MM.1S (cell line): Measurements from ENCODE around the gene SPNS2.
A peak's percentile ranks its signal among the peaks of the same experiment; 100 is the strongest.

ENCODE experiments used
- DNase-seq: peaks from one replicate; pipeline ENCODE4 v3.0.0-alpha.2; 2015
- H2AFZ ChIP-seq: fragments of 300-600 bp; sonication (generic); 2 replicates; pipeline ENCODE4 v1.6.0; 2016; ENCODE audit warnings: antibody characterized with exemption, low read length
- H3F3A ChIP-seq: fragments of 300-600 bp; sonication (generic); 2 replicates; pipeline ENCODE4 v1.6.1; 2016; ENCODE audit warnings: mild to moderate bottlenecking, antibody characterized with exemption, low read length, moderate library complexity, mixed read lengths; ENCODE audit not compliant: insufficient read depth
- H3K27ac ChIP-seq: fragments of 300-600 bp; sonication (generic); 2 replicates; pipeline ENCODE4 v1.5.1; 2016; ENCODE audit warnings: mild to moderate bottlenecking, low read length
- H3K27me3 ChIP-seq: fragments of 300-600 bp; sonication (generic); replicated peaks from 2 replicates; pipeline ENCODE4 v1.6.0; 2016; ENCODE audit warnings: low read length; ENCODE audit not compliant: insufficient read depth
- H3K36me3 ChIP-seq: fragments of 300-600 bp; sonication (generic); replicated peaks from 2 replicates; pipeline ENCODE4 v1.6.1; 2016; ENCODE audit warnings: mild to moderate bottlenecking, low read length, mixed read lengths; ENCODE audit not compliant: insufficient read depth
- H3K4me1 ChIP-seq: fragments of 300-600 bp; sonication (generic); 2 replicates; pipeline ENCODE4 v1.6.1; 2016; ENCODE audit warnings: low read length, mixed read lengths
- H3K4me2 ChIP-seq: fragments of 300-600 bp; sonication (generic); 2 replicates; pipeline ENCODE4 v1.6.0; 2016; ENCODE audit warnings: low read depth, low read length
- H3K4me3 ChIP-seq: fragments of 300-600 bp; sonication (generic); 2 replicates; pipeline ENCODE4 v1.5.1; 2016; ENCODE audit warnings: low read length, mixed read lengths
- H3K79me2 ChIP-seq: fragments of 300-600 bp; sonication (generic); 2 replicates; pipeline ENCODE4 v1.6.1; 2016; ENCODE audit warnings: mixed run types, low read length, mixed read lengths
- H3K9ac ChIP-seq: fragments of 300-600 bp; sonication (generic); 2 replicates; pipeline ENCODE4 v1.6.1; 2016; ENCODE audit warnings: low read length, mixed read lengths
- H3K9me2 ChIP-seq: fragments of 300-600 bp; sonication (generic); replicated peaks from 2 replicates; pipeline ENCODE4 v1.6.1; 2016; ENCODE audit warnings: mild to moderate bottlenecking, low read length, mixed read lengths; ENCODE audit not compliant: insufficient read depth
- H3K9me3 ChIP-seq: fragments of 300-600 bp; sonication (generic); replicated peaks from 2 replicates; pipeline ENCODE4 v1.6.1; 2016; ENCODE audit warnings: mild to moderate bottlenecking, low read length, mixed read lengths; ENCODE audit not compliant: insufficient read depth
- H4K20me1 ChIP-seq: fragments of 300-600 bp; sonication (generic); 2 replicates; pipeline ENCODE4 v1.6.1; 2016; ENCODE audit warnings: mild to moderate bottlenecking, low read length, moderate library complexity, mixed read lengths; ENCODE audit not compliant: insufficient read depth
- CTCF ChIP-seq: fragments of 300-600 bp; sonication (generic); IDR thresholded peaks from 2 replicates; pipeline ENCODE4 v1.5.1; 2016; ENCODE audit warnings: antibody characterized with exemption, low read length, mixed read lengths
- EZH2 ChIP-seq: fragments of 300-600 bp; sonication (generic); optimal IDR thresholded peaks from 2 replicates; pipeline ENCODE3; 2017; ENCODE audit warnings: low read depth, mild to moderate bottlenecking, antibody characterized with exemption, low read length, mixed read lengths
- EZH2phosphoT487 ChIP-seq: fragments of 300-600 bp; sonication (generic); IDR thresholded peaks from 2 replicates; pipeline ENCODE4 v1.6.1; 2018; ENCODE audit warnings: antibody characterized with exemption, low read length

Gene SPNS2

GRCh38 chr17:4573115-4573514 lies 74.4 kb downstream of the SPNS2 start:
- Histone ChIP-seq H3K79me2 (no peaks in the 10 kb centered on the region), H2AFZ (no peak overlapping the region), H3K27me3 (peaks cover 20% of the 10 kb centered on the region), H3K4me2 (no peak overlapping the region), H3K27ac (no peak overlapping the region), H3F3A (no peaks in the 10 kb centered on the region), H3K36me3 (no peaks in the 10 kb centered on the region), H3K9me3 (no peaks in the 10 kb centered on the region), H3K4me1 (peaks cover 10% of the 10 kb centered on the region), H3K9me2 (no peaks in the 10 kb centered on the region), H3K4me3 (no peak overlapping the region), H4K20me1 (no peaks in the 10 kb centered on the region), H3K9ac (no peak overlapping the region)
- DNase-seq, result no peak
- no peak for TF ChIP-seq EZH2
- no peak for TF ChIP-seq CTCF
- no peak for TF ChIP-seq EZH2phosphoT487

- H3K27ac ChIP-seq, result no peak overlapping the region
- H3F3A ChIP-seq, result no peaks in the 10 kb centered on the region
- H2AFZ ChIP-seq, result peak overlapping the region; percentile 57
- H3K4me3 ChIP-seq, result no peak overlapping the region
- TF ChIP-seq EZH2phosphoT487 (no peak), CTCF (no peak), EZH2 (no peak)
- H3K9ac ChIP-seq, result no peak overlapping the region
- H3K79me2 ChIP-seq, result no peaks in the 10 kb centered on the region
- H3K9me2 ChIP-seq, result no peaks in the 10 kb centered on the region
- H3K4me2 ChIP-seq, result no peak overlapping the region
- peaks cover 20% of the 10 kb centered on the region for H3K27me3 ChIP-seq
- H3K36me3 ChIP-seq, result no peaks in the 10 kb centered on the region
- H3K9me3 ChIP-seq, result no peaks in the 10 kb centered on the region
- peak; percentile 79 for DNase-seq
- H4K20me1 ChIP-seq, result no peaks in the 10 kb centered on the region
- H3K4me1 ChIP-seq, result peaks cover 10% of the 10 kb centered on the region
Measured at GRCh38 chr17:4573669-4574068, 75.0 kb downstream of the SPNS2 start.

GRCh38 chr17:4574448-4575045 lies 75.9 kb downstream of the SPNS2 start:
- Histone ChIP-seq H3K4me2 (no peak overlapping the region), H3K36me3 (no peaks in the 10 kb centered on the region), H3K9me3 (no peaks in the 10 kb centered on the region), H3F3A (no peaks in the 10 kb centered on the region), H3K79me2 (no peaks in the 10 kb centered on the region), H3K27me3 (peaks cover 25% of the 10 kb centered on the region), H3K9ac (no peak overlapping the region), H3K4me3 (no peak overlapping the region), H2AFZ (no peak overlapping the region), H4K20me1 (no peaks in the 10 kb centered on the region), H3K27ac (no peak overlapping the region), H3K9me2 (no peaks in the 10 kb centered on the region), H3K4me1 (peaks cover 10% of the 10 kb centered on the region)
- DNase-seq, result no peak
- TF ChIP-seq EZH2phosphoT487 (no peak), EZH2 (no peak), CTCF (no peak)
